MM.1S (cell line): ENCODE measurements around the gene HSD17B8.

Experiments
- EZH2 ChIP-seq: fragments of 300-600 bp; sonication (generic); optimal IDR thresholded peaks from 2 replicates; pipeline ENCODE3; 2017; ENCODE audit warnings: low read depth, mild to moderate bottlenecking, antibody characterized with exemption, low read length, mixed read lengths
- EZH2phosphoT487 ChIP-seq: fragments of 300-600 bp; sonication (generic); IDR thresholded peaks from 2 replicates; pipeline ENCODE4 v1.6.1; 2018; ENCODE audit warnings: antibody characterized with exemption, low read length
- TF ChIP-seq, protein P1 (sequence below): fragments of 300-600 bp; sonication (generic); IDR thresholded peaks from 2 replicates; pipeline ENCODE4 v1.5.1; 2016; ENCODE audit warnings: antibody characterized with exemption, low read length, mixed read lengths

DNA sequence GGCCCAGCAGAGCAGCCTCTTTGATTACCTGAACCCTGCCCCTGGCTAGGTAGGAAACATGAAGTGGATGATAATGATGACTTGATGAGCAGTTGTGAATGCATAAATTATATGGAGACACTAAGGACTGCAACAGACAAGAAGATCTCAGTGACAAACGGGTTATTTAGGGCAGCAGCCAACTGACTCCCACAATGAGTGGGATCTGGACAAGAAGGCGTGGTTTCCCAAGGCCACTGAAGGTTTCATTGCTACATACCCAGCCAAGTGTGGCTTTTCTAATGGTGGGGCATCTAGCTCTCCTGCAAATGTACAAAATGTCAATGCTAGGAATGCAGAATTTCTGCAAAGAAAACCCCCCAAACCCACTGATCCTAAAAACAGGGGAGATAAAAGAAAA lies 33.3 kb downstream of the HSD17B8 start:
- TF ChIP-seq, protein P1, sequence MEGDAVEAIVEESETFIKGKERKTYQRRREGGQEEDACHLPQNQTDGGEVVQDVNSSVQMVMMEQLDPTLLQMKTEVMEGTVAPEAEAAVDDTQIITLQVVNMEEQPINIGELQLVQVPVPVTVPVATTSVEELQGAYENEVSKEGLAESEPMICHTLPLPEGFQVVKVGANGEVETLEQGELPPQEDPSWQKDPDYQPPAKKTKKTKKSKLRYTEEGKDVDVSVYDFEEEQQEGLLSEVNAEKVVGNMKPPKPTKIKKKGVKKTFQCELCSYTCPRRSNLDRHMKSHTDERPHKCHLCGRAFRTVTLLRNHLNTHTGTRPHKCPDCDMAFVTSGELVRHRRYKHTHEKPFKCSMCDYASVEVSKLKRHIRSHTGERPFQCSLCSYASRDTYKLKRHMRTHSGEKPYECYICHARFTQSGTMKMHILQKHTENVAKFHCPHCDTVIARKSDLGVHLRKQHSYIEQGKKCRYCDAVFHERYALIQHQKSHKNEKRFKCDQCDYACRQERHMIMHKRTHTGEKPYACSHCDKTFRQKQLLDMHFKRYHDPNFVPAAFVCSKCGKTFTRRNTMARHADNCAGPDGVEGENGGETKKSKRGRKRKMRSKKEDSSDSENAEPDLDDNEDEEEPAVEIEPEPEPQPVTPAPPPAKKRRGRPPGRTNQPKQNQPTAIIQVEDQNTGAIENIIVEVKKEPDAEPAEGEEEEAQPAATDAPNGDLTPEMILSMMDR, result no peak
- TF ChIP-seq EZH2phosphoT487 (no peak), EZH2 (no peak)
